Breast epithelium (tissue), 3 donors: ENCODE data around the gene ATG2B.

ENCODE experiments used
- CTCF ChIP-seq, 3 donors: fragments of 450-650 bp; IDR thresholded peaks; one replicate each; pipeline ENCODE4 v1.5.1; 2016 to 2017; ENCODE audit warnings: antibody characterized with exemption in 3 of 3, mild to moderate bottlenecking in 3 of 3, moderate library complexity in 3 of 3
- POLR2AphosphoS5 ChIP-seq, 3 donors: sonication (generic); formaldehyde crosslinking; IDR thresholded peaks; one replicate each; pipeline ENCODE4 v1.6.1; 2017; ENCODE audit warnings: antibody characterized with exemption in 3 of 3

GRCh38 chr14:96407935-96408570 is 44.9 kb upstream of the ATG2B start:
- no peak for TF ChIP-seq POLR2AphosphoS5 (IDR thresholded peaks at IDR 0.05)
- no peak for TF ChIP-seq CTCF (IDR thresholded peaks at IDR 0.05)
